ENCODE results near the gene FABP3.

- TF ChIP-seq MXI1 (IDR thresholded peaks at IDR 0.05; ENCODE audit: low read depth, low read length), result no peak
- TF ChIP-seq, protein P1, sequence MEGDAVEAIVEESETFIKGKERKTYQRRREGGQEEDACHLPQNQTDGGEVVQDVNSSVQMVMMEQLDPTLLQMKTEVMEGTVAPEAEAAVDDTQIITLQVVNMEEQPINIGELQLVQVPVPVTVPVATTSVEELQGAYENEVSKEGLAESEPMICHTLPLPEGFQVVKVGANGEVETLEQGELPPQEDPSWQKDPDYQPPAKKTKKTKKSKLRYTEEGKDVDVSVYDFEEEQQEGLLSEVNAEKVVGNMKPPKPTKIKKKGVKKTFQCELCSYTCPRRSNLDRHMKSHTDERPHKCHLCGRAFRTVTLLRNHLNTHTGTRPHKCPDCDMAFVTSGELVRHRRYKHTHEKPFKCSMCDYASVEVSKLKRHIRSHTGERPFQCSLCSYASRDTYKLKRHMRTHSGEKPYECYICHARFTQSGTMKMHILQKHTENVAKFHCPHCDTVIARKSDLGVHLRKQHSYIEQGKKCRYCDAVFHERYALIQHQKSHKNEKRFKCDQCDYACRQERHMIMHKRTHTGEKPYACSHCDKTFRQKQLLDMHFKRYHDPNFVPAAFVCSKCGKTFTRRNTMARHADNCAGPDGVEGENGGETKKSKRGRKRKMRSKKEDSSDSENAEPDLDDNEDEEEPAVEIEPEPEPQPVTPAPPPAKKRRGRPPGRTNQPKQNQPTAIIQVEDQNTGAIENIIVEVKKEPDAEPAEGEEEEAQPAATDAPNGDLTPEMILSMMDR (IDR thresholded peaks at IDR 0.05 in 2 of 3, conservative IDR thresholded peaks at IDR 0.05 in 1 of 3; ENCODE audit: control insufficient read depth in 2 of 3, extremely low read depth in 1 of 3, insufficient read depth in 1 of 3, low read depth in 3 of 3, low read length in 3 of 3), result no peak
- TF ChIP-seq TCF3 (IDR thresholded peaks at IDR 0.05; ENCODE audit: borderline replicate concordance, insufficient read depth, low read depth, low read length), result no peak
- TF ChIP-seq POLR2A (IDR thresholded peaks at IDR 0.05; ENCODE audit: low read depth, low read length), result no peak
- TF ChIP-seq IRF3 (IDR thresholded peaks at IDR 0.05), result no peak
- no peak for TF ChIP-seq KDM1A (IDR thresholded peaks at IDR 0.05; ENCODE audit: borderline replicate concordance)
- no peak for TF ChIP-seq SRF (IDR thresholded peaks at IDR 0.05; ENCODE audit: low read depth in 2 of 2, low read length in 2 of 2)
- TF ChIP-seq, protein P2, sequence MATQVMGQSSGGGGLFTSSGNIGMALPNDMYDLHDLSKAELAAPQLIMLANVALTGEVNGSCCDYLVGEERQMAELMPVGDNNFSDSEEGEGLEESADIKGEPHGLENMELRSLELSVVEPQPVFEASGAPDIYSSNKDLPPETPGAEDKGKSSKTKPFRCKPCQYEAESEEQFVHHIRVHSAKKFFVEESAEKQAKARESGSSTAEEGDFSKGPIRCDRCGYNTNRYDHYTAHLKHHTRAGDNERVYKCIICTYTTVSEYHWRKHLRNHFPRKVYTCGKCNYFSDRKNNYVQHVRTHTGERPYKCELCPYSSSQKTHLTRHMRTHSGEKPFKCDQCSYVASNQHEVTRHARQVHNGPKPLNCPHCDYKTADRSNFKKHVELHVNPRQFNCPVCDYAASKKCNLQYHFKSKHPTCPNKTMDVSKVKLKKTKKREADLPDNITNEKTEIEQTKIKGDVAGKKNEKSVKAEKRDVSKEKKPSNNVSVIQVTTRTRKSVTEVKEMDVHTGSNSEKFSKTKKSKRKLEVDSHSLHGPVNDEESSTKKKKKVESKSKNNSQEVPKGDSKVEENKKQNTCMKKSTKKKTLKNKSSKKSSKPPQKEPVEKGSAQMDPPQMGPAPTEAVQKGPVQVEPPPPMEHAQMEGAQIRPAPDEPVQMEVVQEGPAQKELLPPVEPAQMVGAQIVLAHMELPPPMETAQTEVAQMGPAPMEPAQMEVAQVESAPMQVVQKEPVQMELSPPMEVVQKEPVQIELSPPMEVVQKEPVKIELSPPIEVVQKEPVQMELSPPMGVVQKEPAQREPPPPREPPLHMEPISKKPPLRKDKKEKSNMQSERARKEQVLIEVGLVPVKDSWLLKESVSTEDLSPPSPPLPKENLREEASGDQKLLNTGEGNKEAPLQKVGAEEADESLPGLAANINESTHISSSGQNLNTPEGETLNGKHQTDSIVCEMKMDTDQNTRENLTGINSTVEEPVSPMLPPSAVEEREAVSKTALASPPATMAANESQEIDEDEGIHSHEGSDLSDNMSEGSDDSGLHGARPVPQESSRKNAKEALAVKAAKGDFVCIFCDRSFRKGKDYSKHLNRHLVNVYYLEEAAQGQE (IDR thresholded peaks at IDR 0.05; ENCODE audit: low read depth, low read length), result no peak
- TF ChIP-seq SUZ12 (IDR thresholded peaks at IDR 0.05; ENCODE audit: unreplicated experiment), result no peak
- TF ChIP-seq, protein P3, sequence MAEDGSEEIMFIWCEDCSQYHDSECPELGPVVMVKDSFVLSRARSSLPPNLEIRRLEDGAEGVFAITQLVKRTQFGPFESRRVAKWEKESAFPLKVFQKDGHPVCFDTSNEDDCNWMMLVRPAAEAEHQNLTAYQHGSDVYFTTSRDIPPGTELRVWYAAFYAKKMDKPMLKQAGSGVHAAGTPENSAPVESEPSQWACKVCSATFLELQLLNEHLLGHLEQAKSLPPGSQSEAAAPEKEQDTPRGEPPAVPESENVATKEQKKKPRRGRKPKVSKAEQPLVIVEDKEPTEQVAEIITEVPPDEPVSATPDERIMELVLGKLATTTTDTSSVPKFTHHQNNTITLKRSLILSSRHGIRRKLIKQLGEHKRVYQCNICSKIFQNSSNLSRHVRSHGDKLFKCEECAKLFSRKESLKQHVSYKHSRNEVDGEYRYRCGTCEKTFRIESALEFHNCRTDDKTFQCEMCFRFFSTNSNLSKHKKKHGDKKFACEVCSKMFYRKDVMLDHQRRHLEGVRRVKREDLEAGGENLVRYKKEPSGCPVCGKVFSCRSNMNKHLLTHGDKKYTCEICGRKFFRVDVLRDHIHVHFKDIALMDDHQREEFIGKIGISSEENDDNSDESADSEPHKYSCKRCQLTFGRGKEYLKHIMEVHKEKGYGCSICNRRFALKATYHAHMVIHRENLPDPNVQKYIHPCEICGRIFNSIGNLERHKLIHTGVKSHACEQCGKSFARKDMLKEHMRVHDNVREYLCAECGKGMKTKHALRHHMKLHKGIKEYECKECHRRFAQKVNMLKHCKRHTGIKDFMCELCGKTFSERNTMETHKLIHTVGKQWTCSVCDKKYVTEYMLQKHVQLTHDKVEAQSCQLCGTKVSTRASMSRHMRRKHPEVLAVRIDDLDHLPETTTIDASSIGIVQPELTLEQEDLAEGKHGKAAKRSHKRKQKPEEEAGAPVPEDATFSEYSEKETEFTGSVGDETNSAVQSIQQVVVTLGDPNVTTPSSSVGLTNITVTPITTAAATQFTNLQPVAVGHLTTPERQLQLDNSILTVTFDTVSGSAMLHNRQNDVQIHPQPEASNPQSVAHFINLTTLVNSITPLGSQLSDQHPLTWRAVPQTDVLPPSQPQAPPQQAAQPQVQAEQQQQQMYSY (CRISPR knock-in tag; IDR thresholded peaks at IDR 0.05), result no peak
- no peak for TF ChIP-seq BCL3 (IDR thresholded peaks at IDR 0.05; ENCODE audit: borderline replicate concordance, insufficient read depth, low read depth, low read length, poor library complexity, severe bottlenecking)
Measured at GRCh38 chr1:31373897-31374486, 1.1 kb upstream of the FABP3 start.

Data from GM12878 (cell line).